GM12874 (cell line): ENCODE results near the gene HEY2.

Experiments used
- CTCF ChIP-seq: IDR thresholded peaks from 2 replicates; pipeline ENCODE4 v1.5.1; 2011; ENCODE audit warnings: low read depth, mild to moderate bottlenecking, control low read depth, low read length, moderate library complexity; ENCODE audit not compliant: insufficient read depth

Gene HEY2

GRCh38 chr6:125733516-125734300 lies 15.7 kb upstream of the HEY2 start:
- no peak for TF ChIP-seq CTCF

- TF ChIP-seq CTCF, result no peak
Measured at GRCh38 chr6:125738276-125738675, 11.2 kb upstream of the HEY2 start.

- TF ChIP-seq CTCF, result no peak
Measured at GRCh38 chr6:125739364-125739763, 10.1 kb upstream of the HEY2 start.

- TF ChIP-seq CTCF, result no peak
Measured at GRCh38 chr6:125741336-125741735, 8.1 kb upstream of the HEY2 start.

- no peak for TF ChIP-seq CTCF
Measured at GRCh38 chr6:125742024-125742423, 7.4 kb upstream of the HEY2 start.

GRCh38 chr6:125742464-125743120 lies 6.8 kb upstream of the HEY2 start:
- TF ChIP-seq CTCF, result no peak

- TF ChIP-seq CTCF, result no peak
Measured at GRCh38 chr6:125743604-125744003, 5.8 kb upstream of the HEY2 start.
